ENCODE data around the gene SUGCT. TPM values are rescaled to one million over a fixed set of nuclear protein-coding genes. Genes with fewer than 3 reads are reported as not detected.

The SUGCT gene
- polyA plus RNA-seq, 6 donors from 2014 or later, result 4.1 to 11.4 (median 9.0) TPM

DNA sequence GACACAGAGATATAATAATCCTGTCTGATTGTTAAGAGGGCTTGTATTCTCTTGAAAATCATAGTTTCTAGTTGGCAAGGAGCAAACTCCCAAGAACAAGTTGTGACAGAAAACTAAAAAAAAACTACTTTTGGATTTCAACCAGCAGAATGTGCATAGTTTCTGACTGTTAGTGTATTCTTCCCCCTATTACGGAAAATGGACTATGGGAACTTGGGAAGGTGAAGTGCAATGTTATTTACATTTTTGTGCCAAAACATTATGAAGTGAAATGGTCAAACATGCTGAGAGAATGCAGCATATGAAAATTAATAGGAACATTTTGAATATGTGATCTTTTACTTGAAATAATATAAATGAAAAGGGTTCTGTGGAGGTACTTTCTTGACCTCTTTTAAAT is 660.8 kb downstream of the SUGCT start:
- H3K4me3 Mint-ChIP-seq, result no peak overlapping the region
- H3K27ac Mint-ChIP-seq, result peak overlapping the region in 1 of 6 donors; percentile 29
- no peaks in the 10 kb centered on the region for H3K9me3 Mint-ChIP-seq
- DNase-seq (no peak), ATAC-seq (ENCODE audit: low read depth in 2 of 2) (no peak)
- peaks cover 0 to 8% (median 3%) of the 10 kb centered on the region in 3 donors for H3K27me3 Mint-ChIP-seq
- H3K4me1 Mint-ChIP-seq, result no peaks in the 10 kb centered on the region
- no peaks in the 10 kb centered on the region for H3K36me3 Mint-ChIP-seq

DNA sequence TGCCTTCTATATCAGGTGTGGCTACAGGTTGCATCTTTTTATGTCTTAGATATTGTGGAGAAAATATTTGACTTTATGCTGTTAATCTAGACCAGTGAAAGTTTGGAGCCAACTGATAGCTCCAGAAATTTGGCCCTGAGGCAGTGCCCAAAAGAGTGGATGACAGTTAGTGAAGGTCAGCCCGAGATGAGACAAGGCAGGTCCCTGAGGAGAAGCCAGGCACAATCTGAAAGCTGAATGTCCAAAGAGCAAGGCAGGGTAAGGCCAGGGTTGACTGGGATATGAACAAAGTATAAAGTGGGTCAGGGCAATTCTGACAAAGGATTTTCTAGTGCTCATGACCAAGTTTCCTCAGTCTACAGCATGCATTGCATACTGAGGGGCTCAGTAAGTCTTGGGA is 661.9 kb downstream of the SUGCT start:
- H3K9me3 Mint-ChIP-seq, result no peaks in the 10 kb centered on the region
- H3K4me1 Mint-ChIP-seq, result no peaks in the 10 kb centered on the region
- H3K4me3 Mint-ChIP-seq, result no peak overlapping the region
- ATAC-seq (ENCODE audit: low read depth in 2 of 2), result no peak
- peaks cover 0 to 8% (median 3%) of the 10 kb centered on the region in 3 donors for H3K27me3 Mint-ChIP-seq
- no peak overlapping the region for H3K27ac Mint-ChIP-seq
- H3K36me3 Mint-ChIP-seq, result no peaks in the 10 kb centered on the region
- no peak for DNase-seq

DNA sequence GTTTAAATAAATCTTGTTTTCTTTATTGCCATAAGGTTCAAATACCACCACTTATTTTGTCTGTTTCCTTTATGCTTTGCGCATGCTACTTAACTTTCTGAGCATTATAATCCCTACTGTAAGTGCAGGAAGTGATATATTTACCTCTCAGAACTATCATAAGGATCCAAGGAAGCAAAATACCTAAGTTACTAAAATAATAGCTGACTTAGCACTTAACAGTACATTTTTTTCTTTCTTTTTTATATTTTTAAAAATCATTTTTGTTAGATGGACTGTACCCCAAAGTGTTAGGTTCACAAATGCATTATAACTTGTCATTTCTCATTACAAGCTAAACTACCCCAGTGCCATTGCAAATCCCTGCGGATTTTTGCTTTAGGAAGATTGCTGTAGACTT is 663.8 kb downstream of the SUGCT start:
- DNase-seq (no peak), ATAC-seq (ENCODE audit: low read depth in 2 of 2) (no peak)
- Mint-ChIP-seq H3K36me3 (no peaks in the 10 kb centered on the region), H3K4me1 (no peaks in the 10 kb centered on the region), H3K9me3 (no peaks in the 10 kb centered on the region), H3K27ac (no peak overlapping the region), H3K27me3 (peaks cover 0 to 8% (median 3%) of the 10 kb centered on the region in 3 donors), H3K4me3 (no peak overlapping the region)

GRCh38 chr7:40799493-40800403 is 664.9 kb downstream of the SUGCT start:
- H3K27me3 Mint-ChIP-seq, result peaks cover 0 to 8% (median 3%) of the 10 kb centered on the region in 3 donors
- no peak overlapping the region for H3K4me3 Mint-ChIP-seq
- no peaks in the 10 kb centered on the region for H3K4me1 Mint-ChIP-seq
- ATAC-seq (ENCODE audit: low read depth in 2 of 2), result no peak
- H3K9me3 Mint-ChIP-seq, result no peaks in the 10 kb centered on the region
- no peaks in the 10 kb centered on the region for H3K36me3 Mint-ChIP-seq
- DNase-seq, result no peak
- peak overlapping the region in 1 of 6 donors; percentile 11 for H3K27ac Mint-ChIP-seq

DNA sequence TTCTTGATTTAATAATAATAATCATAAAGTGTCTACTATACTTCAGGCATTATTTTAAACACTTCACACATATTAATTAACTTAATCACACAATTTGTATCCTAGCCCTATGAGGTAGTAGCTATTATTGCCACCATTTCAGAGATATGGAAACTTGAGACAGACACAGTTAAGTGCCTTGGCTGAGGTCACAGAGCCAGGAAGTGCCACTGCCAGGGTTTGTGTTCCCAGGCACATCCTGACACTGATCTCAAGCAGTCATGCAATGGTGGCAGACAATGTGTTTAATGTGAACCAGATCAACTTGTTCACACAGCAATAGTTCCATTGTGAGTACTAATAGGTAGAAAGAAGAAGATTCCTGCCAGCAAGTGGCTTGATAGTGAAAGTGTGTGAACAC is 666.0 kb downstream of the SUGCT start:
- H3K27me3 Mint-ChIP-seq, result peaks cover 0 to 8% (median 3%) of the 10 kb centered on the region in 3 donors
- no peaks in the 10 kb centered on the region for H3K9me3 Mint-ChIP-seq
- no peak for DNase-seq
- ATAC-seq (ENCODE audit: low read depth in 2 of 2), result no peak
- peaks cover 0 to 1% (median 0%) of the 10 kb centered on the region in 3 donors for H3K4me1 Mint-ChIP-seq
- no peaks in the 10 kb centered on the region for H3K36me3 Mint-ChIP-seq
- no peak overlapping the region for H3K4me3 Mint-ChIP-seq
- no peak overlapping the region for H3K27ac Mint-ChIP-seq

GRCh38 chr7:40802497-40802896 is 667.7 kb downstream of the SUGCT start:
- Mint-ChIP-seq H3K4me1 (peaks cover 5 to 14% (median 6%) of the 10 kb centered on the region in 3 donors), H3K4me3 (no peak overlapping the region), H3K36me3 (no peaks in the 10 kb centered on the region), H3K27me3 (peaks cover 0 to 3% (median 0%) of the 10 kb centered on the region in 3 donors), H3K27ac (no peak overlapping the region), H3K9me3 (no peaks in the 10 kb centered on the region)
- DNase-seq (no peak), ATAC-seq (ENCODE audit: low read depth in 2 of 2) (no peak)

DNA sequence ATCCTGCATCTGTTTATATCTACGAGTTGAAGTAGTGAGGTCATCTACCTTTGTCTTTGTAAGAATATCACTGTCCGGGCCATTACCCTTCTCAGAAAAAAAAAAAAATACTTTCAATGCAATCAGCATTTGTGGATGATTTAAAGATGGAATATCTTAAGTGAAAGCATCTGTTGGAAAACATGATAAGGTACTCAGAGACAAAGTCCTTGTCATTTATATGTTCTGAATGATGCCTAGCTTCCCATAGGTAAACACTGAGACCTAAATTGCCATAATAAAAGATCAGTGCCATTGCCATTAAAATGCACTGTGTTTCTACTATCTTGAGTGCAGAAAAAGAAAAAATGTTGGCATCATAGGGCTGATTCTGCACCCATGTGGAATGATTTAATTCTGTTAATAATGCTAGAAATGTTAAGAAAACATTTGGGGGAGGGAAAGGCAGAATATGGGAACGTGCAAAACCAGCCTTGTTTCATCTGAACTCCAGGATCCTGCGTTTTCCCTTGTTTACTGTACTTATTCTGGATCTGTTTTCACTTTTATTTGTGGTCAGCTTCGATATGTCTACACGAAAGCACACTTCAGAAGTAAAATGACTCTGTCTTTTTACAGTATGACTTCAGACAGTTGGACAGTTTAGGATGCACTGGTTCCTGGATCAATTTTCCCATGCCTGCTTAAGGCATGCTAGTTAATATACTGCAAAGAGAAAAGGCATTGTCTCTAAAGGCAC is 669.8 kb downstream of the SUGCT start:
- no peak overlapping the region for H3K4me3 Mint-ChIP-seq
- H3K4me1 Mint-ChIP-seq, result peaks cover 17 to 18% (median 17%) of the 10 kb centered on the region in 3 donors
- H3K27ac Mint-ChIP-seq, result peak overlapping the region in 1 of 6 donors; percentile 5
- H3K27me3 Mint-ChIP-seq, result no peaks in the 10 kb centered on the region
- ATAC-seq (ENCODE audit: low read depth in 2 of 2) (no peak), DNase-seq (no peak)
- peaks cover 0 to under 1% (median 0%) of the 10 kb centered on the region in 7 donors for H3K9me3 Mint-ChIP-seq
- H3K36me3 Mint-ChIP-seq, result no peaks in the 10 kb centered on the region

- Mint-ChIP-seq H3K9me3 (peaks cover 0 to 4% (median 0%) of the 10 kb centered on the region in 7 donors), H3K36me3 (no peaks in the 10 kb centered on the region), H3K4me3 (no peak overlapping the region), H3K4me1 (peaks cover 23 to 26% (median 24%) of the 10 kb centered on the region in 3 donors), H3K27me3 (no peaks in the 10 kb centered on the region), H3K27ac (no peak overlapping the region)
- no peak for ATAC-seq (ENCODE audit: low read depth in 2 of 2)
- DNase-seq, result no peak
Observed at GRCh38 chr7:40805361-40805760, 670.6 kb downstream of the SUGCT start.

DNA sequence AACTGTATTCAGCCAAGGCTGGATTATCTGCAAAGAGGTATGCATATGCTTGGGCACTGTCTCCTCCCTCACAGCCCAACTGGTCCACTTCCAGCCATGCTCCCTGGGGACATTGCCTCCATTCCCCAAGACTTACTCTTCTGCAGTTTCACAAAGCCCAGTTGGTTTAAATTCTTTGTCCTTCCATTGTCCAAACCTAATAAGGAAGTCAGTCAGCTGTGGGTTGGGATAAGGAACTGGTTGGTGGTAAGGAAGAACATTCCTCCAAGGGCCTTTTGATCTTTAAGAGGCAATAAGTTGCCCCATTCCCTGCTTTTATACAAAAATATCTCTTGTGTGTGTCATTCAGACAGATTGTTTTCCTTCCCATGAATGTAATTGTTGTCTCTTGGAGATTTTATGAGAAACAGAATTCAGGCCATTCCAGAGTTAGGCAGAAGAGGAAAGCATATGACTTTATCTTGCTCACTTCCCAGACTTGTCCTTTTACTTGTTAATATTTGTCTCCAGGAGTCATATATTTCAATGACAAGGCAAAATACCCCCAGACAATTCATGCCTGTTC is 673.7 kb downstream of the SUGCT start:
- H3K27ac Mint-ChIP-seq, result no peak overlapping the region
- peaks cover 5 to 18% (median 15%) of the 10 kb centered on the region in 7 donors for H3K9me3 Mint-ChIP-seq
- no peak overlapping the region for H3K4me3 Mint-ChIP-seq
- H3K4me1 Mint-ChIP-seq, result peaks cover 35 to 50% (median 42%) of the 10 kb centered on the region in 3 donors
- no peak for DNase-seq
- ATAC-seq (ENCODE audit: low read depth in 2 of 2), result no peak
- peaks cover 0 to 15% of the 10 kb centered on the region in 2 donors for H3K36me3 Mint-ChIP-seq
- H3K27me3 Mint-ChIP-seq, result no peaks in the 10 kb centered on the region

DNA sequence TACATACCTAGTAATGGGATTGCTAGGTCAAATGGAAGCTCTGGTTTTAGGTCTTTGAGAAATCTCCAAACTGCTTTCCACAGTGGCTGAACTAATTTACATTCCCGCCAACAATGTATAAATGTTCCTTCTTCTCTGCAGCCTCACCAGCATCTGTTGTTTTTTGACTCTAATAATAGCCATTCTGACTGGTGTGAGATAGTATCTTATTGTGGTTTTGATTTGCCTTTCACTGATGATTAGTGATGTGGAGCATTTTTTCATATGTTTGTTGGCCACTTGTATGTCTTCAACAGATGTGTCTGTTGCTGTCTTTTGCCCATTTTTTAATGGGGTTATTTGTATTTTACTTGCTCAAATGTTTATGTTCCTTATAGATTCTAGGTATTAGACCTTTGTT is 675.5 kb downstream of the SUGCT start:
- DNase-seq (peak; percentile 7), ATAC-seq (ENCODE audit: low read depth in 2 of 2) (peak; percentile 28 to 55)
- peaks cover 0 to 15% of the 10 kb centered on the region in 2 donors for H3K36me3 Mint-ChIP-seq
- H3K27ac Mint-ChIP-seq, result peak overlapping the region in 2 of 6 donors; percentile 72 to 74
- H3K27me3 Mint-ChIP-seq, result no peaks in the 10 kb centered on the region
- H3K4me1 Mint-ChIP-seq, result peaks cover 36 to 50% (median 42%) of the 10 kb centered on the region in 3 donors
- peak overlapping the region in 4 of 8 donors; percentile 5 to 72 (median 52) for H3K4me3 Mint-ChIP-seq
- H3K9me3 Mint-ChIP-seq, result peaks cover 5 to 18% (median 16%) of the 10 kb centered on the region in 7 donors

GRCh38 chr7:40811666-40812065 is 676.9 kb downstream of the SUGCT start:
- H3K4me1 Mint-ChIP-seq, result peaks cover 36 to 50% (median 36%) of the 10 kb centered on the region in 3 donors
- ATAC-seq (ENCODE audit: low read depth in 2 of 2) (no peak), DNase-seq (no peak)
- H3K4me3 Mint-ChIP-seq, result no peak overlapping the region
- H3K27me3 Mint-ChIP-seq, result no peaks in the 10 kb centered on the region
- H3K27ac Mint-ChIP-seq, result peak overlapping the region in 3 of 6 donors; percentile 0 to 5 (median 2)
- H3K36me3 Mint-ChIP-seq, result peaks cover 3 to 15% of the 10 kb centered on the region in 2 donors
- peaks cover 5 to 18% (median 16%) of the 10 kb centered on the region in 7 donors for H3K9me3 Mint-ChIP-seq

DNA sequence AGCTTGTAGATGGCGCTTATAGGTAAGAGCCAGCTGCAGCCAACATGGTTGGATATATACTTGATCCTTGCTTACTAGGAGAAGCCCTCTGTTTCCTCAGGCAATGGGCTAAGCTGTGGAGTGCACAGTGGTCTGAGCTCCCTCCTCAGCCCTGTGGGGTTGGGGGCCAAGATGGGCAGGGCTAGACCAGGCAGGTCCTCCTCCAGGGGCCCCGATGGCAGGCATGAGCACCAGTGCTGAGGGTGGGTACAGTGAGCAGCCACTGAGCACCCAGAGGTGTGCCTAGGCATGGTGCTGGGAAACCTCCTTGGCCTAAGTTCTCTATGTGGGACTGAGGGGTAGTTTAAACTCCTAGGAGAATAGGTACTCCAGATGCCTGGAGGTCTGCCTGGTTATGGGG is 680.2 kb downstream of the SUGCT start:
- Mint-ChIP-seq H3K36me3 (peaks cover 4 to 15% of the 10 kb centered on the region in 2 donors), H3K4me1 (peaks cover 15 to 27% (median 21%) of the 10 kb centered on the region in 3 donors), H3K9me3 (peaks cover 5 to 24% (median 17%) of the 10 kb centered on the region in 7 donors), H3K27ac (no peak overlapping the region), H3K27me3 (no peaks in the 10 kb centered on the region), H3K4me3 (peak overlapping the region in 1 of 8 donors; percentile 34)
- no peak for DNase-seq
- no peak for ATAC-seq (ENCODE audit: low read depth in 2 of 2)

- Mint-ChIP-seq H3K4me1 (peaks cover 11 to 22% (median 16%) of the 10 kb centered on the region in 3 donors), H3K27ac (no peak overlapping the region), H3K36me3 (peaks cover 4 to 15% of the 10 kb centered on the region in 2 donors), H3K27me3 (no peaks in the 10 kb centered on the region), H3K4me3 (no peak overlapping the region), H3K9me3 (peaks cover 5 to 24% (median 16%) of the 10 kb centered on the region in 7 donors)
- no peak for ATAC-seq (ENCODE audit: low read depth in 2 of 2)
- no peak for DNase-seq
Observed at GRCh38 chr7:40815512-40815911, 680.7 kb downstream of the SUGCT start.
